Mesenchymal stem cell (in vitro differentiated cells and primary cell): ENCODE data around the gene TNFRSF4. TPM values are rescaled to one million over a fixed set of nuclear protein-coding genes. Genes with fewer than 3 reads are reported as not detected.

Source experiments
- DNase-seq: peaks from one replicate; pipeline ENCODE4 v3.0.0-alpha.2; 2013
- H2AFZ ChIP-seq: one replicate; pipeline ENCODE4 v1.6.1; 2013; ENCODE audit warnings: low read depth, mild to moderate bottlenecking, control low read depth, inconsistent platforms, low read length, moderate library complexity
- H2AK5ac ChIP-seq: 2 replicates; pipeline ENCODE4 v1.6.1; 2013; ENCODE audit warnings: low read length, moderate library complexity, mild to moderate bottlenecking, inconsistent platforms; ENCODE audit not compliant: severe bottlenecking
- H2BK120ac ChIP-seq: one replicate; pipeline ENCODE4 v1.6.1; 2013; ENCODE audit warnings: low read depth, mild to moderate bottlenecking, inconsistent platforms, low read length, moderate library complexity
- H2BK12ac ChIP-seq, 2 experiments: one replicate each; pipeline ENCODE4 v1.6.1; 2013; ENCODE audit warnings: inconsistent platforms in 2 of 2, low read length in 2 of 2, mild to moderate bottlenecking in 2 of 2, moderate library complexity in 2 of 2, control low read depth in 1 of 2
- H2BK15ac ChIP-seq: one replicate; pipeline ENCODE4 v1.6.1; 2013; ENCODE audit warnings: mild to moderate bottlenecking, low read depth, inconsistent platforms; ENCODE audit not compliant: poor library complexity, severe bottlenecking
- H2BK5ac ChIP-seq: 2 replicates; pipeline ENCODE4 v1.6.1; 2013; ENCODE audit warnings: low read depth, mild to moderate bottlenecking, low read length, control low read depth, inconsistent platforms; ENCODE audit not compliant: poor library complexity, severe bottlenecking
- H3K14ac ChIP-seq, 2 experiments: one replicate each; pipeline ENCODE4 v1.6.1; 2013; ENCODE audit warnings: inconsistent platforms in 2 of 2, low read length in 2 of 2, control low read depth in 1 of 2, mild to moderate bottlenecking in 1 of 2, moderate library complexity in 1 of 2
- H3K18ac ChIP-seq, 2 experiments: one replicate each; pipeline ENCODE4 v1.6.1; 2013; ENCODE audit warnings: inconsistent platforms in 2 of 2, low read length in 2 of 2, control low read depth in 1 of 2, low read depth in 1 of 2, mild to moderate bottlenecking in 1 of 2
- H3K23ac ChIP-seq, 2 experiments: one replicate each; pipeline ENCODE4 v1.6.1; 2013; ENCODE audit warnings: inconsistent platforms in 2 of 2, low read length in 2 of 2, mild to moderate bottlenecking in 2 of 2, moderate library complexity in 2 of 2, control low read depth in 1 of 2
- H3K27ac ChIP-seq: 2 replicates; pipeline ENCODE4 v1.5.1; 2013; ENCODE audit warnings: mild to moderate bottlenecking, moderate library complexity, low read length, control low read depth, inconsistent platforms; ENCODE audit not compliant: poor library complexity, severe bottlenecking
- H3K27me3 ChIP-seq, 2 experiments: 2 replicates each; pipeline versions ENCODE4 v1.6.1 to v1.7.0; 2013; ENCODE audit warnings: low read length in 2 of 2, mild to moderate bottlenecking in 2 of 2, moderate library complexity in 2 of 2, control low read depth in 1 of 2, inconsistent platforms in 1 of 2; ENCODE audit not compliant: control insufficient read depth in 1 of 2, insufficient read depth in 1 of 2
- H3K36me3 ChIP-seq, 2 experiments: 2 replicates each; pipeline versions ENCODE4 v1.6.1 to v1.7.0; 2013; ENCODE audit warnings: low read length in 2 of 2, control low read depth in 1 of 2, inconsistent platforms in 1 of 2, low read depth in 1 of 2, mild to moderate bottlenecking in 1 of 2; ENCODE audit not compliant: insufficient read depth in 2 of 2, control insufficient read depth in 1 of 2
- H3K4ac ChIP-seq, 2 experiments: one replicate each; pipeline ENCODE4 v1.6.1; 2013; ENCODE audit warnings: inconsistent platforms in 2 of 2, low read length in 2 of 2, mild to moderate bottlenecking in 2 of 2, moderate library complexity in 2 of 2, control low read depth in 1 of 2, low read depth in 1 of 2
- H3K4me1 ChIP-seq: 2 replicates; pipeline ENCODE4 v1.6.1; 2013; ENCODE audit warnings: low read depth, low read length, control low read depth; ENCODE audit not compliant: control insufficient read depth, insufficient read depth
- H3K4me2 ChIP-seq: 2 replicates; pipeline ENCODE4 v1.6.1; 2013; ENCODE audit warnings: low read length, mild to moderate bottlenecking, inconsistent platforms; ENCODE audit not compliant: poor library complexity, severe bottlenecking
- H3K4me3 ChIP-seq, 2 experiments: 2 replicates each; pipeline versions ENCODE4 v1.5.1 to v1.7.0; 2013; ENCODE audit warnings: low read length in 2 of 2, mild to moderate bottlenecking in 2 of 2, control low read depth in 1 of 2, low read depth in 1 of 2; ENCODE audit not compliant: insufficient read depth in 1 of 2
- H3K79me1 ChIP-seq: replicated peaks from 2 replicates; pipeline ENCODE4 v1.6.1; 2013; ENCODE audit warnings: mild to moderate bottlenecking, control low read depth, low read length, inconsistent platforms; ENCODE audit not compliant: poor library complexity, severe bottlenecking
- H3K9ac ChIP-seq: 2 replicates; pipeline ENCODE4 v1.7.0; 2013; ENCODE audit warnings: mild to moderate bottlenecking, low read length, moderate library complexity
- H3K9me3 ChIP-seq: 2 replicates; pipeline ENCODE4 v1.7.0; 2013; ENCODE audit warnings: mild to moderate bottlenecking, low read length; ENCODE audit not compliant: control insufficient read depth
- H4K8ac ChIP-seq: one replicate; pipeline ENCODE4 v1.6.1; 2013; ENCODE audit warnings: inconsistent platforms, mild to moderate bottlenecking, low read length, moderate library complexity
- H4K91ac ChIP-seq: one replicate; pipeline ENCODE4 v1.6.1; 2013; ENCODE audit warnings: mild to moderate bottlenecking, low read length, inconsistent platforms
- WGBS: methylation state at CpG from one replicate; pipeline ENCODE4 v1.1.7; 2013; ENCODE audit warnings: mixed read lengths; 5-methylcytosine and 5-hydroxymethylcytosine counted together
- small RNA-seq: library from polyadenylated mRNA; stranded (forward); fragments of <200 nt; extraction: miRNeasy Mini kit (QIAGEN cat#:217004); gene quantifications from one replicate; pipeline ENCODE3, GENCODE V24; 2013; ENCODE audit warnings: low read depth

TNFRSF4 gene

GRCh38 chr1:1162597-1163537 is 51.1 kb downstream of the TNFRSF4 start:
- Histone ChIP-seq H2BK12ac (no peak overlapping the region), H3K14ac (no peak overlapping the region), H2AFZ (no peak overlapping the region), H3K9me3 (no peaks in the 10 kb centered on the region), H3K4me3 (peak overlapping the region in 1 of 2 experiments; percentile 14), H3K4me1 (peaks cover 68% of the 10 kb centered on the region), H3K36me3 (peaks cover 0 to 27% of the 10 kb centered on the region in 2 experiments), H3K23ac (no peak overlapping the region), H4K8ac (no peak overlapping the region), H3K4me2 (no peak overlapping the region), H3K9ac (no peak overlapping the region), H3K79me1 (peaks cover 7% of the 10 kb centered on the region), H4K91ac (no peak overlapping the region), H2BK5ac (peak overlapping the region; percentile 66), H3K27ac (no peak overlapping the region), H3K27me3 (peaks cover 0 to 61% of the 10 kb centered on the region in 2 experiments), H2BK15ac (no peak overlapping the region), H2BK120ac (no peak overlapping the region), H2AK5ac (peak overlapping the region; percentile 93), H3K18ac (no peak overlapping the region), H3K4ac (no peak overlapping the region)
- DNase-seq = no peak
- WGBS = 78% methylated on average over 69 of the region's 73 CpGs

- no peak overlapping the region for H3K23ac ChIP-seq
- peaks cover 1% of the 10 kb centered on the region for H3K79me1 ChIP-seq
- H3K27me3 ChIP-seq = peaks cover 0 to 54% of the 10 kb centered on the region in 2 experiments
- H3K36me3 ChIP-seq = peaks cover 0 to 15% of the 10 kb centered on the region in 2 experiments
- H2BK15ac ChIP-seq = no peak overlapping the region
- no peak overlapping the region for H3K27ac ChIP-seq
- no peak overlapping the region for H3K9ac ChIP-seq
- peaks cover 65% of the 10 kb centered on the region for H3K4me1 ChIP-seq
- H2AFZ ChIP-seq = no peak overlapping the region
- no peak overlapping the region for H4K8ac ChIP-seq
- H3K4me3 ChIP-seq = no peak overlapping the region
- no peak overlapping the region for H3K4ac ChIP-seq
- H3K18ac ChIP-seq = no peak overlapping the region
- H3K14ac ChIP-seq = no peak overlapping the region
- no peak overlapping the region for H3K4me2 ChIP-seq
- H2AK5ac ChIP-seq = peak overlapping the region; percentile 68
- no peak overlapping the region for H4K91ac ChIP-seq
- no peak for DNase-seq
- H3K9me3 ChIP-seq = no peaks in the 10 kb centered on the region
- H2BK120ac ChIP-seq = no peak overlapping the region
- H2BK5ac ChIP-seq = no peak overlapping the region
- H2BK12ac ChIP-seq = no peak overlapping the region
- WGBS = 89% methylated on average over 17 of the region's 17 CpGs
These were observed 52.3 kb downstream of the TNFRSF4 start for GRCh38 chr1:1161683-1162079.

Small RNA genes within 50 kb of the gene (small RNA-seq; reads per million reads assigned to genes)
- not detected for gene MIR200A
- gene MIR200B = 9.2 reads per million, percentile 77 among the genes with 10 or more reads in this experiment
- 1.4 reads per million for gene MIR429
